Measurements from ENCODE around the gene ACTA2.

ACTA2 gene

DNA sequence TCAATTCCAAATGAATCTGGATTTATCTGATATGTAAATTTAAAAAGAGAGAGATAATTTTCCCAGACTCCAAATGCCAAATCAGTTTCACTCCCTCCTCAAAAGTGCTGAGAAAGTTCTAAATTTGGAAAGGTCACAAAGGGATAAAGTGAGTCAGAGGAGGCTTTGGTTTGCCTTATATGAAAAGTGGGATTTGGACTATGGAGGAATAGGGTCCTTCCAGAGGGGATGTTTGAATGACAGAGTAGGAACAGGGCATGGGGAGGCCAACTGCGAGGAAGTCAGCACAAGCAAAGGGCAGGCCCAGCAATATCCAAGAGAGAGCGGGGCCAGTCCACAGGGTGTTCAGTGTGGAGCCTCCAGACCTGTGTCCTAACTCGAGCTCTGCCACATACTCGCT is 28.2 kb upstream of the ACTA2 start:
- Histone ChIP-seq H3K9ac (ENCODE audit: low read depth, low read length) (no peak overlapping the region), H3K4me1 (ENCODE audit: control insufficient read depth, insufficient read depth, low read length) (peaks cover 27% of the 10 kb centered on the region), H3K4me2 (ENCODE audit: low read length) (no peak overlapping the region), H3K36me3 (ENCODE audit: insufficient read depth, low read length) (no peaks in the 10 kb centered on the region), H3K27me3 (ENCODE audit: control insufficient read depth, insufficient read depth, low read length) (no peaks in the 10 kb centered on the region), H3K4me3 (ENCODE audit: low read length) (no peak overlapping the region), H3K9me3 (replicated peaks; ENCODE audit: low read length) (no peaks in the 10 kb centered on the region)

DNA sequence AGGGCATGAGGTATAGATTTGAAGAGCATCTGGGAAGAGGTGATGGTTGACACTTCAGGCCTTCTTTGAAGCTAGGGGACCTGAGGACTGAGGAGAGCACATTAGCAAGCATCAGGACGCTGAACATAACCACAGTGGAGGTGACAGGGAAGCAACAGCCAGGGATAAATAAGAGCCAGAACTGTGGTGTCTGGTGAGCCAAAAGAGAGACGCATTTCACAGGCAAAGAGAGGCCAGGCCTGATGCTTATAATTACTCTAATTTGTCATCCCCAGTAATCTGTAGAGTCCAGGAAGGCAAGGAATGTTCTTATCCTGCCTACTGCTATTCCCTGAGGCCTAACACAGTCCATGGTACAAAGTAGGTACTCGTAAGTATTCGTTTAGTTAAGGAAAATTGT is 27.7 kb upstream of the ACTA2 start:
- Histone ChIP-seq H3K4me1 (ENCODE audit: control insufficient read depth, insufficient read depth, low read length) (peaks cover 32% of the 10 kb centered on the region), H3K36me3 (ENCODE audit: insufficient read depth, low read length) (no peaks in the 10 kb centered on the region), H3K27me3 (ENCODE audit: control insufficient read depth, insufficient read depth, low read length) (no peaks in the 10 kb centered on the region), H3K9me3 (replicated peaks; ENCODE audit: low read length) (no peaks in the 10 kb centered on the region), H3K4me2 (ENCODE audit: low read length) (no peak overlapping the region), H3K9ac (ENCODE audit: low read depth, low read length) (no peak overlapping the region), H3K4me3 (ENCODE audit: low read length) (no peak overlapping the region)

DNA sequence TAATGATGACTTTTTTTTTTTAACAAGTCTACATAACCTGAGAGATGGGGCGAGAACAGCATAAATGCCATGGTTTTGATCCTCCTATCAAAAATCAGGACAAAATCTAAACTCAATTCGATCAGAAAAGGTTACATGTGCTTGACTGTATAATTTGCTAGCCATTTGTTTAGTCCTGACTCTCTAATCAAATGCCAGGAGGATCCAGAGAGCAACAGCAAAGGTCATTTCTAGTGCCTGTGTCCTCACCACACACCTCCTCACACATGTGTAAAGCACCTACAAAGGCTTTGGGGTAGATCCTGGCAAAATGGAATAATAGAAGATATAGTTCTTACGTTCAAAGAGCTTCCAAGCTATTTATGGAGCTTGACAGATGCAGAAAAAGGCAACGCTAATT is 27.0 kb upstream of the ACTA2 start:
- Histone ChIP-seq H3K36me3 (ENCODE audit: insufficient read depth, low read length) (no peaks in the 10 kb centered on the region), H3K9ac (ENCODE audit: low read depth, low read length) (no peak overlapping the region), H3K27me3 (ENCODE audit: control insufficient read depth, insufficient read depth, low read length) (no peaks in the 10 kb centered on the region), H3K4me2 (ENCODE audit: low read length) (peak overlapping the region; percentile 62), H3K9me3 (replicated peaks; ENCODE audit: low read length) (no peaks in the 10 kb centered on the region), H3K4me1 (ENCODE audit: control insufficient read depth, insufficient read depth, low read length) (peaks cover 33% of the 10 kb centered on the region), H3K4me3 (ENCODE audit: low read length) (no peak overlapping the region)

DNA sequence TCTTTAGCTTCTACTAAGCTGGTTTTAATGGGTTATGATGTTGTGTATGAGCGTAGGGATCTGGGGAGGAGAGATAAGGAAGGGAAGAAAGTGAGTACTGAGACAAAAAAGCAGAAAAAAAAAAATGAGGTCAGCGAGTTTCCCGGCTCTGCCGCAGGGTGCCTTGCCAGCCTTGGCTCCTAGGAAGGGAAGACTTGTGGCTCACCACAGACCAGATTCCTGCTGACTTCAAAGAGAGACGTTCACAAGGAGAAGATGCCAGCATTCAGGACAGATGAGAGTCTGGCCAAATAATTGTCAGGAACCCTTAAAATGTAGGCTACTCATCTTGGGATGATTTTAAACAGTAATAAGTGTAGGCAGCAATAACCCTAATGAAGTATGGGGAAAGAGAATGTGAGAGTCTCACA is 26.6 kb upstream of the ACTA2 start:
- peak overlapping the region; percentile 58 for H3K9ac ChIP-seq (ENCODE audit: low read depth, low read length)
- peaks cover 38% of the 10 kb centered on the region for H3K4me1 ChIP-seq (ENCODE audit: control insufficient read depth, insufficient read depth, low read length)
- peak overlapping the region; percentile 62 for H3K4me2 ChIP-seq (ENCODE audit: low read length)

DNA sequence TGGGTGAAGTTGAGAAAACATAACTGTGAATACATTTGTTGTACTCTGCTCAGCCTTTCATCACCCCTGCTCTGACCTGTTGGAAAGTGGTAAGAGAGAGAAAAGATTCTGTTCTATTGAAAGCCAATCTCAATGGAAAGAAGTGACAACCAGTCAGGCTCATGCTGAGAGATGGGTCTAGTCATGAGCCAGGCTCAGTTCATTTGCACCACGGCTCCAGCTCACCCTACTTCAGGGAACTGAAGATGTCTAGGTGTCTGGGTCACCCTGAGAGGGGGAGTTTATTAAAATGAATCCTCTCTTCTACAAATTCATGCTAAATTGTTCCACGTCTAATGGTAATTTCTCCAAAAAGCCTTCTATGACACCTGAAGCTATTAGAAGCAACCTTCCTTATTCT is 25.9 kb upstream of the ACTA2 start:
- no peak overlapping the region for H3K4me2 ChIP-seq (ENCODE audit: low read length)

More for the DNA sequence above, 26.6 kb upstream of the ACTA2 start:
- Histone ChIP-seq H3K27me3 (ENCODE audit: control insufficient read depth, insufficient read depth, low read length) (no peaks in the 10 kb centered on the region), H3K4me3 (ENCODE audit: low read length) (no peak overlapping the region), H3K9me3 (replicated peaks; ENCODE audit: low read length) (no peaks in the 10 kb centered on the region), H3K36me3 (ENCODE audit: insufficient read depth, low read length) (no peaks in the 10 kb centered on the region)

DNA sequence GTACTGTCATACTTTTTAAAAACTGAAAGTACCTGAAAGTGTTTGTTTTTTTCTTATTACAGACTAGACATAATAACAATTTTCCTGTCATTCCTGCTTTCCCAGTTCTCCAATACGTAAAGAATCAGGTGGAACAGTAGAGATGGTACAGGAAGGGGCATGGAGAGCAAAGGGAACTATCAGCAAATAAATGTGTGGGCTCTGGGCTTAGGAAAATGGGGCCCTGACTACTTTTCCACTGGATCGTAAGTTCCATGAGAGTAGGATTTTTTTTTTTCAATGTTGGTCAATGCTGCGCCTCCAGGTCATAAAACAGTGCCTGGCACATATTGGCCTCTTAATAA is 22.8 kb upstream of the ACTA2 start:
- H3K9ac ChIP-seq (ENCODE audit: low read depth, low read length): peak overlapping the region; percentile 75
- H3K36me3 ChIP-seq (ENCODE audit: insufficient read depth, low read length): no peaks in the 10 kb centered on the region
- H3K27me3 ChIP-seq (ENCODE audit: control insufficient read depth, insufficient read depth, low read length): no peaks in the 10 kb centered on the region
- peaks cover 35% of the 10 kb centered on the region for H3K4me1 ChIP-seq (ENCODE audit: control insufficient read depth, insufficient read depth, low read length)
- H3K4me2 ChIP-seq (ENCODE audit: low read length): peak overlapping the region; percentile 87
- no peaks in the 10 kb centered on the region for H3K9me3 ChIP-seq (replicated peaks; ENCODE audit: low read length)
- H3K4me3 ChIP-seq (ENCODE audit: low read length): peak overlapping the region; percentile 69

More for the DNA sequence above, 25.9 kb upstream of the ACTA2 start:
- Histone ChIP-seq H3K9me3 (replicated peaks; ENCODE audit: low read length) (no peaks in the 10 kb centered on the region), H3K36me3 (ENCODE audit: insufficient read depth, low read length) (no peaks in the 10 kb centered on the region), H3K27me3 (ENCODE audit: control insufficient read depth, insufficient read depth, low read length) (no peaks in the 10 kb centered on the region), H3K4me3 (ENCODE audit: low read length) (no peak overlapping the region), H3K4me1 (ENCODE audit: control insufficient read depth, insufficient read depth, low read length) (peaks cover 45% of the 10 kb centered on the region), H3K9ac (ENCODE audit: low read depth, low read length) (no peak overlapping the region)

DNA sequence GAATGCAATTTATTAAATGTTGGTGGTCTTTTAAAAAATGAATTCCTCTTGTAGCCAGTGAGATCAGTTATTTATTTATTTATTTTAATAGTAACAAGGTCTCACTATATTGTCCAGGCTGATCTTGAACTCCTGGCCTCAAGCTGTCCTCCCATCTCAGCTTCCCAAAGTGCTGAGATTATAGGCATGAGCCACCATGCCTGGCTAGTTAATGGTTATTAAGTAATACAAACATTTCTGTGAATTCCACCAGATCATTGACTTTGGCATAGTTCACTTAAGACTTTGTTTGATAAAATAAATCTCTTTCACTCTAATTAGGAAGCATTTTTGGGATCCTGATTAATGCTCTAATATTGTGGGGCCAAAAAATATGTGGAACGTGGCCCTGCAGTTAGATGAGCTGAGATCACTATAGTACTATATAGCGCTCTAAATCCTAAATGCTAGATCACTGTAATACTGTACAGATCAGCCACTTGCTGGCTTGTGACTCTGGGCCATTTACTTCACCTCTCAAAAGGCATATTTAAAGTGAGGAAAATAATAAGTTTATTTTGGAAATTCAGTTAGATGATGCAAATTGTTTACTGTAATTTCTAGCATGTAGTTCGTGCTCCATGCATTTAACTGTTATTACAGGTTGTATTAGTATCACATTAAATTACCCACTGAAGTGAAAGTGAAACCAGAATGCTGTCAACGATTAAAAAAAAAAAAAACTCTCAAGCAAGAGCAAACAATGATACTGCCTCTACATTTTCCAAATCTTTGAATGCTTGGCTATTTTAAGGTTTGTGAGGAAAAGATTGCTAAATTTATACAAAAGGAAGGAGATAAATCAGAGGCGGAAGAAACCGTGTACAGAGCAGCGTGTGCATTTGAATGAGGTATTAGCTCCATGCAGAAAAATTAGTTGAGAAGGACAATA is 22.1 kb upstream of the ACTA2 start:
- Histone ChIP-seq H3K36me3 (ENCODE audit: insufficient read depth, low read length) (no peaks in the 10 kb centered on the region), H3K9me3 (replicated peaks; ENCODE audit: low read length) (no peaks in the 10 kb centered on the region), H3K4me2 (ENCODE audit: low read length) (peak overlapping the region; percentile 87), H3K4me1 (ENCODE audit: control insufficient read depth, insufficient read depth, low read length) (peaks cover 33% of the 10 kb centered on the region), H3K27me3 (ENCODE audit: control insufficient read depth, insufficient read depth, low read length) (no peaks in the 10 kb centered on the region), H3K9ac (ENCODE audit: low read depth, low read length) (peak overlapping the region; percentile 75), H3K4me3 (ENCODE audit: low read length) (peak overlapping the region; percentile 69)

DNA sequence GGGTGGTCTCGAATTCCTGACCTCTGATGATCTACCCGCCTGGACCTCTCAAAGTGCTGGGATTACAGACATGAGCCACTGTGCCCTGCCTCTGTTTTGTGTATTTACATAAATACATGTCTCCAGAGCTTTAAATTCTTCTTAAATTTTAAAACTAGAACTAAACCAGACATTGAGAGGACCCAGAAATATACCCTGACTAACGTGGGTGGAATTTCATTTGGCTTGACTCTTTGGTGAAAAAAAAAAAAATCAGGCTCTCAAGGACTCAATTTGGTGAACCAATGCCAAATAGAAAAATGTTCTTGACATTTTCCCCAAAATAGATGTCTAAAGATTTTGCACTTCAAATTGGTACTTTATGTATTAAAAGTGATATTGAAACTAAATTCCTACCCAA is 21.4 kb upstream of the ACTA2 start:
- peaks cover 26% of the 10 kb centered on the region for H3K4me1 ChIP-seq (ENCODE audit: control insufficient read depth, insufficient read depth, low read length)
- no peaks in the 10 kb centered on the region for H3K27me3 ChIP-seq (ENCODE audit: control insufficient read depth, insufficient read depth, low read length)

DNA sequence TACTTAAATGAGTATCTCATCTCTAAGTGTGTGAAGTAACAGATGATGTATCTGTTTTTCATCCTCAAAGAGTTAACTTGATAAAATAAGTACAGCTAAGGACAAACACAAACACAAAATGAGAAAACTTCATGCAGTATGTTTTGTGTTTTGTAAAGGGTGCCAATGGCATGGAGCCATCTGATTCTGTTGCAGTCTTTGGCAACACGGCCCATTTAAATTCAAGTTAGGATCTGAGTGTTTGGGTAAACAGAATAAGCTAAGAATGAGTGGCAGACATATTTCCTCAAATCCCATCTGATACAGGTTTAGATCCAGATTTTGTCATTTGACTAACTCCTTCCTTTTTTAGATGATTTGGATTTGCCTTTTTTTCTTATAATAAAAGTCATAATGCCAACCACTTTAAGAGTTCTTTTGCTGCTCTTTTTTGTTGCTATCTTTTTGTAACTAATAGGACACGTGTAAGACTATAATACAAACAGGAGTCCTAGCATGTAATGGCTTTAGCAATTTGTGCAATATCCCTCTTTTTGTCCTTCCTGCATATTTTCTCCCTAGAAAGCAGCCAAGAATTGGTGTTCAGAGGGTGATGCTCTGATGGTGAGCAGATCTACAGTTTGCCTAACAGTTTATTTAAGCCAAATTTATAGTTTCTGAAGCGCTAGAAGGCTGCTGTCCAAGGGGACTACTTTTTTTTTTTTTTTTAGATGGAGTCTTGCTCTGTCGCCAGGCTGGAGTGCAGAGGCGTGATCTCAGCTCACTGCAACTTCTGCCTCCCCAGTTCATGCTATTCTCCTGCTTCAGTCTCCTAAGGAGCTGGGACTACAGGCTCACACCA is 18.9 kb upstream of the ACTA2 start:
- H3K4me3 ChIP-seq (ENCODE audit: low read length): no peak overlapping the region
- H3K4me2 ChIP-seq (ENCODE audit: low read length): no peak overlapping the region
- no peaks in the 10 kb centered on the region for H3K27me3 ChIP-seq (ENCODE audit: control insufficient read depth, insufficient read depth, low read length)
- H3K9me3 ChIP-seq (replicated peaks; ENCODE audit: low read length): no peaks in the 10 kb centered on the region
- peaks cover 24% of the 10 kb centered on the region for H3K4me1 ChIP-seq (ENCODE audit: control insufficient read depth, insufficient read depth, low read length)
- no peaks in the 10 kb centered on the region for H3K36me3 ChIP-seq (ENCODE audit: insufficient read depth, low read length)
- H3K9ac ChIP-seq (ENCODE audit: low read depth, low read length): no peak overlapping the region

More for the DNA sequence above, 21.4 kb upstream of the ACTA2 start:
- Histone ChIP-seq H3K9ac (ENCODE audit: low read depth, low read length) (peak overlapping the region; percentile 75), H3K9me3 (replicated peaks; ENCODE audit: low read length) (no peaks in the 10 kb centered on the region), H3K36me3 (ENCODE audit: insufficient read depth, low read length) (no peaks in the 10 kb centered on the region), H3K4me2 (ENCODE audit: low read length) (peak overlapping the region; percentile 87), H3K4me3 (ENCODE audit: low read length) (no peak overlapping the region)

DNA sequence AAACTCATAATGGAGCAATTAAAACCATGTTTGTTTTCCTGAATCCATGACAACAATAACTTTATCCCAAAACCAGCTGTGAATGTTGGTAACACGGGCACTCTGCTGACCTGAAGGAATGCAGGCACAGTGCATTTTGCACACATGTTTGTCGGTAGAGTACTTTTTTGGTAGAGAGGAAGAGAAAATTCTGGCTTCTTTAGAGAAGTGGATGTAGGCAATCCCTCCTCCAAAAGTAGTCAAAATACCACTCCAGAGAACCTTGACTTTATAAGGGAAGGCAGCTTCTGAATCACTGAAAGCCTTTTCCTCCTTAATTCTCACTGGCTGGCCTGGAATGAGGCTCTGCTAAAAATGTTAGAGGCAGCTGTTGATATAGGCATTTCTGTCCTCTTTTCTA is 15.8 kb upstream of the ACTA2 start:
- Histone ChIP-seq H3K9me3 (replicated peaks; ENCODE audit: low read length) (no peaks in the 10 kb centered on the region), H3K4me1 (ENCODE audit: control insufficient read depth, insufficient read depth, low read length) (peaks cover 5% of the 10 kb centered on the region), H3K4me2 (ENCODE audit: low read length) (peak overlapping the region; percentile 21), H3K27me3 (ENCODE audit: control insufficient read depth, insufficient read depth, low read length) (no peaks in the 10 kb centered on the region), H3K36me3 (ENCODE audit: insufficient read depth, low read length) (no peaks in the 10 kb centered on the region), H3K4me3 (ENCODE audit: low read length) (no peak overlapping the region), H3K9ac (ENCODE audit: low read depth, low read length) (no peak overlapping the region)

DNA sequence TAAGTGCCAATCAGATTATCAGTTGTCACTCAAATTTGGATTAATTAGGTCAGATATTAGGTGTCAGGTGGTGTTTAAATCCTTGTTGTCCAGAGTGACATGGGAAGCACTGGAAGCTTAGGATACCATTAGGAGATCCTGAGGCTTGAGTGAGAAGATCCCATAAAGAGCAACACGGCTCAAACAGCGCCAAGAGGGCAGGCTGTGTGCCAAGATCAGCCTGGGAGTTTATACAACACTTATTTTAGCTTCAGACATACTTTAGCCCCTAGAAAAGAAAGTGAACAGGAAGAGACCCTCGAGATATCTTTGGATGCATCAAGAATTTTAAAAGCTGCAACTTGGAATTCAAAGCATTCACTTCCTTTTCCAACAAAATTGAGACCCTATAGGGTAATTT is 14.2 kb upstream of the ACTA2 start:
- no peaks in the 10 kb centered on the region for H3K36me3 ChIP-seq (ENCODE audit: insufficient read depth, low read length)
- H3K9ac ChIP-seq (ENCODE audit: low read depth, low read length): no peak overlapping the region
- H3K9me3 ChIP-seq (replicated peaks; ENCODE audit: low read length): no peaks in the 10 kb centered on the region
- H3K27me3 ChIP-seq (ENCODE audit: control insufficient read depth, insufficient read depth, low read length): no peaks in the 10 kb centered on the region
- no peak overlapping the region for H3K4me3 ChIP-seq (ENCODE audit: low read length)
- no peak overlapping the region for H3K4me2 ChIP-seq (ENCODE audit: low read length)
- H3K4me1 ChIP-seq (ENCODE audit: control insufficient read depth, insufficient read depth, low read length): peaks cover under 1% of the 10 kb centered on the region
